Panc1 (cell line): ENCODE results near the gene EGFR. TPM values are rescaled to one million over a fixed set of nuclear protein-coding genes. Genes with fewer than 3 reads are reported as not detected.
A peak's percentile ranks its signal among the peaks of the same experiment; 100 is the strongest.

Experiments
- ATAC-seq: fragments of 200-7000 bp; cut with Tn5 transposase; 2 replicates; pipeline ENCODE4 v1.9.1; 2020; ENCODE audit warnings: mild to moderate bottlenecking, moderate library complexity
- BruUV-seq: library from RNA; stranded (reverse); fragments of 400-500 nt; replicated peaks from 2 replicates; lab custom pipeline; 2021; lab: Mats Ljungman, UMichigan
- CTCF ChIA-PET: fragments of 300-600 bp; sonication (Branson Sonifier 250); formaldehyde crosslinking; loops from one replicate; lab custom pipeline; 2022; ENCODE audit warnings: antibody characterized with exemption; lab: Charles Lee
- POLR2A ChIA-PET: fragments of 300-600 bp; sonication (Branson Sonifier 250); formaldehyde crosslinking; loops from one replicate; lab custom pipeline; 2022; ENCODE audit warnings: antibody characterized with exemption; lab: Charles Lee
- DNase-seq: peaks from one replicate; pipeline ENCODE4 v3.0.0-alpha.2; 2010; ENCODE audit warnings: low read depth, low spot score
- H3K27ac ChIP-seq: 2 replicates; pipeline ENCODE4 v1.5.1; 2011; ENCODE audit warnings: mild to moderate bottlenecking, low read length, inconsistent platforms
- H3K27me3 ChIP-seq: fragments of 200-500 bp; sonication (Bioruptor generic); 2 replicates; pipeline ENCODE4 v1.6.0; 2014; ENCODE audit warnings: low read length, inconsistent platforms; ENCODE audit not compliant: control insufficient read depth, insufficient read depth
- H3K36me3 ChIP-seq: fragments of 200-500 bp; sonication (Bioruptor generic); 2 replicates; pipeline ENCODE4 v1.5.1; 2014; ENCODE audit warnings: inconsistent platforms, mild to moderate bottlenecking, low read length, moderate library complexity; ENCODE audit not compliant: control insufficient read depth, insufficient read depth
- H3K4me1 ChIP-seq: 2 replicates; pipeline ENCODE4 v1.5.1; 2011; ENCODE audit warnings: inconsistent platforms, mild to moderate bottlenecking, low read length, moderate library complexity; ENCODE audit not compliant: control insufficient read depth, insufficient read depth
- H3K4me3 ChIP-seq, 2 experiments: 2 replicates each; pipeline ENCODE4 v1.5.1; 2011 to 2012; ENCODE audit warnings: low read depth in 2 of 2, low read length in 2 of 2, mild to moderate bottlenecking in 2 of 2, inconsistent platforms in 1 of 2, moderate library complexity in 1 of 2
- H3K9me3 ChIP-seq: fragments of 200-500 bp; sonication (Bioruptor generic); 2 replicates; pipeline ENCODE4 v1.5.1; 2014; ENCODE audit warnings: low read depth, mild to moderate bottlenecking, inconsistent platforms, low read length, moderate library complexity; ENCODE audit not compliant: control insufficient read depth, insufficient read depth
- POLR2AphosphoS5 ChIP-seq: IDR thresholded peaks from 2 replicates; pipeline ENCODE4 v1.6.1; 2012; ENCODE audit warnings: mild to moderate bottlenecking, low read depth, low read length, moderate library complexity
- SIN3A ChIP-seq: IDR thresholded peaks from 2 replicates; pipeline ENCODE4 v1.6.1; 2012; ENCODE audit warnings: low read depth, mild to moderate bottlenecking, low read length, moderate library complexity, borderline replicate concordance; ENCODE audit not compliant: insufficient read depth
- TCF7L2 ChIP-seq: IDR thresholded peaks from 2 replicates; pipeline ENCODE4 v1.6.1; 2011; ENCODE audit warnings: mild to moderate bottlenecking, low read depth, low read length, inconsistent platforms
- in situ Hi-C: cut with HindIII; loops from 2 replicates; pipeline ENCODE4 v1.10.0; 2016; ENCODE audit warnings: low sequenced_read_pairs, low pct_unique_long_range_greater_than_20kb
- intact Hi-C: fragments of 100-400 bp; cut with micrococcal nuclease; formaldehyde crosslinking; loops from one replicate; pipeline ENCODE4 v1.10.0; 2022; ENCODE audit not compliant: unreplicated experiment
- total RNA-seq: library from RNA; stranded (reverse); gene quantifications from one replicate; pipeline ENCODE4 v1.2.1, GENCODE V29; 2021; ENCODE audit not compliant: unreplicated experiment
- TF ChIP-seq, protein P1 (sequence below): fragments of 450-650 bp; IDR thresholded peaks from 2 replicates; pipeline ENCODE4 v1.5.1; 2017; ENCODE audit warnings: mild to moderate bottlenecking
- TF ChIP-seq, protein P2 (sequence below), 2 experiments: IDR thresholded peaks; 2 replicates each; pipeline ENCODE4 v1.6.1; 2011 to 2012; ENCODE audit warnings: low read depth in 2 of 2, control low read depth in 1 of 2, low read length in 1 of 2, mild to moderate bottlenecking in 1 of 2, moderate library complexity in 1 of 2; ENCODE audit not compliant: insufficient read depth in 1 of 2

Gene EGFR
- total RNA-seq, 1 experiment from 2014 or later: 156 TPM

DNA sequence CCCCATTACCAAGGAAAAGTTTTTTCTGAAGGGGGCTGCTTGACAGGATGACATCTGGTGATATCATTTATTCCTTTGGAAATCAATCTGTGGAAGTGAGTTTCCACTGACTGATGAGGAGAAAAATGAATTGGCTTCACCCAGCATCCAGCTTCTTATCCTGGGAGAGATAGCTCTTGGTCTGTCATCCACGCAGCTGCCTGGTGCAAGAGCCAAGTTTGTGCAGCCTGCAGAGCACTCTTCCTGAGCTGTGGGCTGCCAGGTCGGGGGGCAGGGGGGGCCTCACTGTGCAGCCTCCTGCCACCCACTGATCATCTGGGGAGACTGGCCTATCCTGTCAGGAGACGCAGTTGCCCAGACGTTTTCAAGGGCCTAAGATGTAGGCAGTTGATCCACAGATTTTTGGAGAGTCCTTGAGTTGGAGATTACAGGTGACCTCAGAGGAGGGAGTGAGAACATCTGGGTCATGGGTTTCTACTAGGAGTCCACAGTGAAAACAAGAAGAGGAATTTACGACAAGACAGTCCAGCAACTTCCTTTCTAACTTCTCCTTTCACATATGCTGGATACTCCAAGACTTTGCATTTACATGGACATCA is 75.4 kb downstream of the EGFR start:
- ChIA-PET CTCF (no interaction called here), POLR2A (interaction anchor here (1.6 kb wide), 1 partner anchor 16 kb away, joined by 4 read pairs; no protein-coding TSS in a partner anchor)
- H3K4me3 ChIP-seq: no peak overlapping the region
- ATAC-seq: no peak
- no peaks in the 10 kb centered on the region for H3K9me3 ChIP-seq
- intact Hi-C loops: no loop called here
- H3K4me1 ChIP-seq: peaks cover 87% of the 10 kb centered on the region
- no TSS peak for BruUV-seq
- DNase-seq: no peak
- no peaks in the 10 kb centered on the region for H3K36me3 ChIP-seq
- no peaks in the 10 kb centered on the region for H3K27me3 ChIP-seq
- TF ChIP-seq POLR2AphosphoS5 (no peak), TCF7L2 (no peak), SIN3A (no peak)
- TF ChIP-seq, protein P1, sequence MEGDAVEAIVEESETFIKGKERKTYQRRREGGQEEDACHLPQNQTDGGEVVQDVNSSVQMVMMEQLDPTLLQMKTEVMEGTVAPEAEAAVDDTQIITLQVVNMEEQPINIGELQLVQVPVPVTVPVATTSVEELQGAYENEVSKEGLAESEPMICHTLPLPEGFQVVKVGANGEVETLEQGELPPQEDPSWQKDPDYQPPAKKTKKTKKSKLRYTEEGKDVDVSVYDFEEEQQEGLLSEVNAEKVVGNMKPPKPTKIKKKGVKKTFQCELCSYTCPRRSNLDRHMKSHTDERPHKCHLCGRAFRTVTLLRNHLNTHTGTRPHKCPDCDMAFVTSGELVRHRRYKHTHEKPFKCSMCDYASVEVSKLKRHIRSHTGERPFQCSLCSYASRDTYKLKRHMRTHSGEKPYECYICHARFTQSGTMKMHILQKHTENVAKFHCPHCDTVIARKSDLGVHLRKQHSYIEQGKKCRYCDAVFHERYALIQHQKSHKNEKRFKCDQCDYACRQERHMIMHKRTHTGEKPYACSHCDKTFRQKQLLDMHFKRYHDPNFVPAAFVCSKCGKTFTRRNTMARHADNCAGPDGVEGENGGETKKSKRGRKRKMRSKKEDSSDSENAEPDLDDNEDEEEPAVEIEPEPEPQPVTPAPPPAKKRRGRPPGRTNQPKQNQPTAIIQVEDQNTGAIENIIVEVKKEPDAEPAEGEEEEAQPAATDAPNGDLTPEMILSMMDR: no peak
- TF ChIP-seq, protein P2, sequence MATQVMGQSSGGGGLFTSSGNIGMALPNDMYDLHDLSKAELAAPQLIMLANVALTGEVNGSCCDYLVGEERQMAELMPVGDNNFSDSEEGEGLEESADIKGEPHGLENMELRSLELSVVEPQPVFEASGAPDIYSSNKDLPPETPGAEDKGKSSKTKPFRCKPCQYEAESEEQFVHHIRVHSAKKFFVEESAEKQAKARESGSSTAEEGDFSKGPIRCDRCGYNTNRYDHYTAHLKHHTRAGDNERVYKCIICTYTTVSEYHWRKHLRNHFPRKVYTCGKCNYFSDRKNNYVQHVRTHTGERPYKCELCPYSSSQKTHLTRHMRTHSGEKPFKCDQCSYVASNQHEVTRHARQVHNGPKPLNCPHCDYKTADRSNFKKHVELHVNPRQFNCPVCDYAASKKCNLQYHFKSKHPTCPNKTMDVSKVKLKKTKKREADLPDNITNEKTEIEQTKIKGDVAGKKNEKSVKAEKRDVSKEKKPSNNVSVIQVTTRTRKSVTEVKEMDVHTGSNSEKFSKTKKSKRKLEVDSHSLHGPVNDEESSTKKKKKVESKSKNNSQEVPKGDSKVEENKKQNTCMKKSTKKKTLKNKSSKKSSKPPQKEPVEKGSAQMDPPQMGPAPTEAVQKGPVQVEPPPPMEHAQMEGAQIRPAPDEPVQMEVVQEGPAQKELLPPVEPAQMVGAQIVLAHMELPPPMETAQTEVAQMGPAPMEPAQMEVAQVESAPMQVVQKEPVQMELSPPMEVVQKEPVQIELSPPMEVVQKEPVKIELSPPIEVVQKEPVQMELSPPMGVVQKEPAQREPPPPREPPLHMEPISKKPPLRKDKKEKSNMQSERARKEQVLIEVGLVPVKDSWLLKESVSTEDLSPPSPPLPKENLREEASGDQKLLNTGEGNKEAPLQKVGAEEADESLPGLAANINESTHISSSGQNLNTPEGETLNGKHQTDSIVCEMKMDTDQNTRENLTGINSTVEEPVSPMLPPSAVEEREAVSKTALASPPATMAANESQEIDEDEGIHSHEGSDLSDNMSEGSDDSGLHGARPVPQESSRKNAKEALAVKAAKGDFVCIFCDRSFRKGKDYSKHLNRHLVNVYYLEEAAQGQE (IDR thresholded peaks at IDR 0.05; ENCODE audit: insufficient read depth in 1 of 2, low read depth in 2 of 2, low read length in 1 of 2): no peak
- H3K27ac ChIP-seq: peak overlapping the region; percentile 34
- in situ Hi-C loops: no loop called here

DNA sequence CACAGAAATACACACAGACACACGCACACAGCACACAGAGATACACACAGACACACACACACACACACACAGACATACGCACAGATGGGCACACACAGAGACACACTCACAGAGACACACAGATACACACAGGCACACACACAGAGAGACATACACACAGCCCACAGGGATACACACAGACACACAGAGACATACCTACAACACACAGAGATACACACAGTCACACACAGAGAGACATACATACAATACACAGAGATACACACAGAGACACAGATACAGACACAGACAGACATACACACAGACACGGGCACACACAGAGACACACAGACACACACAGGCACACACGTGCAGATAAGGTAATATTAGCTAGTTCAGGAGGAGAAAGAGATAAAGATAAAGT is 76.9 kb downstream of the EGFR start:
- ATAC-seq: no peak
- no peaks in the 10 kb centered on the region for H3K36me3 ChIP-seq
- intact Hi-C loops: no loop called here
- peak overlapping the region; percentile 34 for H3K27ac ChIP-seq
- H3K9me3 ChIP-seq: no peaks in the 10 kb centered on the region
- TF ChIP-seq, protein P1: no peak
- no peak for TF ChIP-seq POLR2AphosphoS5
- TF ChIP-seq TCF7L2: no peak
- TF ChIP-seq, protein P2 (IDR thresholded peaks at IDR 0.05; ENCODE audit: insufficient read depth in 1 of 2, low read depth in 2 of 2, low read length in 1 of 2): no peak
- TF ChIP-seq SIN3A: no peak
- ChIA-PET CTCF (no interaction called here), POLR2A (interaction anchor here (0.6 kb wide), 1 partner anchor 75 kb away, joined by 6 read pairs; no protein-coding TSS in a partner anchor)
- H3K27me3 ChIP-seq: no peaks in the 10 kb centered on the region
- in situ Hi-C loops: no loop called here
- H3K4me3 ChIP-seq: no peak overlapping the region
- no TSS peak for BruUV-seq
- no peak for DNase-seq
- H3K4me1 ChIP-seq: peaks cover 99% of the 10 kb centered on the region
